ENCODE data around the gene NOTUM. TPM values are rescaled to one million over a fixed set of nuclear protein-coding genes. Genes with fewer than 3 reads are reported as not detected.

Gene NOTUM
- total RNA-seq, 1 donor from 2014 or later: 5.9 TPM

GRCh38 chr17:81966343-81967243 lies 5.6 kb upstream of the NOTUM start:
- no peak for DNase-seq (ENCODE audit: low spot score in 2 of 2, unreplicated experiment in 2 of 2)
- peaks cover 11% of the 10 kb centered on the region for H3K4me1 Mint-ChIP-seq
- H3K36me3 Mint-ChIP-seq: no peaks in the 10 kb centered on the region
- H3K27ac Mint-ChIP-seq: no peak overlapping the region
- H3K27me3 Mint-ChIP-seq (ENCODE audit: low read depth): peaks cover 32% of the 10 kb centered on the region
- TF ChIP-seq, protein P1, sequence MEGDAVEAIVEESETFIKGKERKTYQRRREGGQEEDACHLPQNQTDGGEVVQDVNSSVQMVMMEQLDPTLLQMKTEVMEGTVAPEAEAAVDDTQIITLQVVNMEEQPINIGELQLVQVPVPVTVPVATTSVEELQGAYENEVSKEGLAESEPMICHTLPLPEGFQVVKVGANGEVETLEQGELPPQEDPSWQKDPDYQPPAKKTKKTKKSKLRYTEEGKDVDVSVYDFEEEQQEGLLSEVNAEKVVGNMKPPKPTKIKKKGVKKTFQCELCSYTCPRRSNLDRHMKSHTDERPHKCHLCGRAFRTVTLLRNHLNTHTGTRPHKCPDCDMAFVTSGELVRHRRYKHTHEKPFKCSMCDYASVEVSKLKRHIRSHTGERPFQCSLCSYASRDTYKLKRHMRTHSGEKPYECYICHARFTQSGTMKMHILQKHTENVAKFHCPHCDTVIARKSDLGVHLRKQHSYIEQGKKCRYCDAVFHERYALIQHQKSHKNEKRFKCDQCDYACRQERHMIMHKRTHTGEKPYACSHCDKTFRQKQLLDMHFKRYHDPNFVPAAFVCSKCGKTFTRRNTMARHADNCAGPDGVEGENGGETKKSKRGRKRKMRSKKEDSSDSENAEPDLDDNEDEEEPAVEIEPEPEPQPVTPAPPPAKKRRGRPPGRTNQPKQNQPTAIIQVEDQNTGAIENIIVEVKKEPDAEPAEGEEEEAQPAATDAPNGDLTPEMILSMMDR (IDR thresholded peaks at IDR 0.05; ENCODE audit: unreplicated experiment): no peak
- no peak overlapping the region for H3K4me3 Mint-ChIP-seq
- no peaks in the 10 kb centered on the region for H3K9me3 Mint-ChIP-seq

- Mint-ChIP-seq H3K9me3 (no peaks in the 10 kb centered on the region), H3K36me3 (no peaks in the 10 kb centered on the region), H3K27ac (no peak overlapping the region), H3K27me3 (ENCODE audit: low read depth) (peaks cover 34% of the 10 kb centered on the region), H3K4me3 (no peak overlapping the region), H3K4me1 (peaks cover 11% of the 10 kb centered on the region)
- DNase-seq (ENCODE audit: low spot score in 2 of 2, unreplicated experiment in 2 of 2): no peak
- TF ChIP-seq, protein P1 (IDR thresholded peaks at IDR 0.05; ENCODE audit: unreplicated experiment): no peak
These were observed 3.3 kb upstream of the NOTUM start for GRCh38 chr17:81964081-81964849.

GRCh38 chr17:81962499-81963441 lies 1.8 kb upstream of the NOTUM start:
- Mint-ChIP-seq H3K27me3 (ENCODE audit: low read depth) (peaks cover 48% of the 10 kb centered on the region), H3K27ac (no peak overlapping the region), H3K4me3 (peak overlapping the region; percentile 39), H3K36me3 (no peaks in the 10 kb centered on the region), H3K4me1 (peaks cover 4% of the 10 kb centered on the region), H3K9me3 (no peaks in the 10 kb centered on the region)
- TF ChIP-seq, protein P1 (IDR thresholded peaks at IDR 0.05; ENCODE audit: unreplicated experiment): no peak
- DNase-seq (ENCODE audit: low spot score in 2 of 2, unreplicated experiment in 2 of 2): no peak

GRCh38 chr17:81961521-81962498 lies 823 bp upstream of the NOTUM start:
- Mint-ChIP-seq H3K27me3 (ENCODE audit: low read depth) (peaks cover 55% of the 10 kb centered on the region), H3K4me3 (peak overlapping the region; percentile 39), H3K36me3 (no peaks in the 10 kb centered on the region), H3K27ac (no peak overlapping the region), H3K4me1 (peaks cover 10% of the 10 kb centered on the region), H3K9me3 (no peaks in the 10 kb centered on the region)
- no peak for DNase-seq (ENCODE audit: low spot score in 2 of 2, unreplicated experiment in 2 of 2)
- TF ChIP-seq, protein P1 (IDR thresholded peaks at IDR 0.05; ENCODE audit: unreplicated experiment): no peak

Measured in mesothelial cell of epicardium (in vitro differentiated cells).